ENCODE measurements around the gene DHX15.
A peak's percentile ranks its signal among the peaks of the same experiment; 100 is the strongest.
"Not testable (repeated sequence)": the region's sequence is repeated elsewhere in the genome, so short reads cannot be mapped to it uniquely, and the experiment has no call there.

The DHX15 gene

GRCh38 chr4:24535399-24535798 is 49.0 kb downstream of the DHX15 start:
- no peak for DNase-seq

- no peak for DNase-seq
Observed at GRCh38 chr4:24533364-24533763, 51.0 kb downstream of the DHX15 start.

- no peak for DNase-seq
Observed at GRCh38 chr4:24529555-24529954, 54.8 kb downstream of the DHX15 start.

- DNase-seq = no peak
Observed at GRCh38 chr4:24527371-24527770, 57.0 kb downstream of the DHX15 start.

- no peak for DNase-seq
Observed at GRCh38 chr4:24521544-24521943, 62.8 kb downstream of the DHX15 start.

GRCh38 chr4:24519649-24520048 is 64.7 kb downstream of the DHX15 start:
- no peak for DNase-seq

- no peak for DNase-seq
Observed at GRCh38 chr4:24517676-24518075, 66.7 kb downstream of the DHX15 start.

GRCh38 chr4:24516926-24517325 is 67.4 kb downstream of the DHX15 start:
- no peak for DNase-seq

- no peak for DNase-seq
Observed at GRCh38 chr4:24515698-24516097, 68.7 kb downstream of the DHX15 start.

- no peak for DNase-seq
Observed at GRCh38 chr4:24514808-24515207, 69.5 kb downstream of the DHX15 start.

- no peak for DNase-seq
Observed at GRCh38 chr4:24513718-24514117, 70.6 kb downstream of the DHX15 start.

- no peak for DNase-seq
Observed at GRCh38 chr4:24511371-24512063, 72.8 kb downstream of the DHX15 start.

- no peak for DNase-seq
Observed at GRCh38 chr4:24510091-24510490, 74.3 kb downstream of the DHX15 start.

- no peak for DNase-seq
Observed at GRCh38 chr4:24508541-24508940, 75.8 kb downstream of the DHX15 start.

GRCh38 chr4:24507439-24507838 is 76.9 kb downstream of the DHX15 start:
- no peak for DNase-seq

- DNase-seq = not testable (repeated sequence)
Observed at GRCh38 chr4:24503090-24503489, 81.3 kb downstream of the DHX15 start.

- DNase-seq = no peak
Observed at GRCh38 chr4:24497221-24497620, 87.1 kb downstream of the DHX15 start.

- DNase-seq = no peak
Observed at GRCh38 chr4:24496597-24496996, 87.8 kb downstream of the DHX15 start.

GRCh38 chr4:24495388-24495787 is 89.0 kb downstream of the DHX15 start:
- DNase-seq = no peak

- no peak for DNase-seq
Observed at GRCh38 chr4:24489870-24490269, 94.5 kb downstream of the DHX15 start.

- peak; percentile 7 to 42 for DNase-seq
Observed at GRCh38 chr4:24488399-24489164, 95.8 kb downstream of the DHX15 start.

GRCh38 chr4:24482871-24483270 is 101.5 kb downstream of the DHX15 start:
- DNase-seq = no peak

- DNase-seq = no peak
Observed at GRCh38 chr4:24477919-24478318, 106.4 kb downstream of the DHX15 start.

Measured in bone marrow (tissue), 2 donors.